Measurements from ENCODE around the gene HRH1. TPM values are rescaled to one million over a fixed set of nuclear protein-coding genes. Genes with fewer than 3 reads are reported as not detected.
A peak's percentile ranks its signal among the peaks of the same experiment; 100 is the strongest.
"Not testable (repeated sequence)": the region's sequence is repeated elsewhere in the genome, so short reads cannot be mapped to it uniquely, and the experiment has no call there.

The HRH1 gene
- total RNA-seq, 1 donor: 20.6 TPM

DNA sequence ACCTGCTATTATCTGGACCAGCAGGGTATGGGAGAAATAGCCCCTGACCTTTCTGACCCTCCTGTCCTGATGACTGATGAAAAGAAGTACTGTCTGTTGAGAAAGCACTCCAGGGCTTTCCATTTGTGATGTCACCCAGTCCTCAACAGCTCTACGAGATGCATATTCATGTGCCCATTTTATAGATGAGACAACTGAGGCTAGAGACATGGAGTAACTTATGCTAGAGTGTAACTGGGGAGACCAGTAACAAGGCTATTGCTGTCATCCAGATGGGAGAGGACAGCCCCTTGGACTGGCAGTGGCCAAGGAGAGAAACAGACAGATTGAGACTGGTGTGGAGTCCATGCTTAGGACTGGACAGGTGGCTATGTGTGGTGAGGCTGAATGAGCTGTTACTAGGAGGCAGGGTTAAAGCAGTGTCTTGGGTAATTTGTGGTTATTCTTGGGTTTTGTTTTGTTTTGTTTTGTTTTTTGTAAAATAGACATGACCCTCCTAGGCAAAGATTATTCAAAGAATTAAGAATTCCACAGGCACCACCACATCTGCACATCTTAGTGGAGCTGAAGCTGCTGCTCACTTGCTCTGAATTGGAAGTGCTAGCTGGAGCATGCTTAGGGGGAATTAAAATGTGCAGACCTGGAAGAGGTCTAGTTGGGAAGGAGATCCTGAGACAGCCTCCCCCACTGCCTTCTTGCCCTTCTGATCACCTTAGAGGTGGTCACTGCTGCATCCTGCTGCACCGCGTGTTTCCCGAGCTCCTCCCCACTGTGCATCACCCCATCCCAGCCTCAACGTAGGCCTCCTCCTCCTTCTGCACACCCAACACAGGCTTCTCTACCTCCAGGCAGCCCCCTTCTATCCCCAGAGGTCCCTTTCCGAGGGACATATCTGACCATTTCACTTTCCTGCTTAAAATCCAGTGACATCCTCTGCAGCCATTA, 8.4 kb downstream of the HRH1 start:
- no peak for DNase-seq (ENCODE audit: low read depth)

DNA sequence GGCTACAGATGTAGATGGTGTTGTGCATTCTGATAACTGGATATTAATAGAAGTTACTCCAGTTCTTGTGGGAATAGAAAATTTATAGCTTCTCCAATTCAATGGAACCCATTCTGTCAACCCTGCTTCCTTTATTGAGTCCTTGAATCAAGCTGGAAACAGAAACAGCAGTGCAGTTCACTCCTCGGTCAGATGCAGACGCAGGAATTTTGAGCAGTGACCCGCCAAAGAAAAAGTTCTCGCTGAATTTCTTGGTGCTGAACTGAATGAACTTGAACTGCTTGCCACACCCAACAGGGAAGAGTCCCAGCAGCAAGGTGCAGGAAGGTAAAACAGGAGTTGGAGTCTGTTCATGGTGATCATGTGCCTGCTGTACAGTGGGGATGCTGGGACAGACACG, 10.3 kb downstream of the HRH1 start:
- no peak overlapping the region for H3K4me3 ChIP-seq (ENCODE audit: low read depth, low read length)
- peak; percentile 49 for DNase-seq (ENCODE audit: low read depth)
- TF ChIP-seq CTCF (IDR thresholded peaks at IDR 0.05; ENCODE audit: insufficient read depth, low read length): no peak

More for the DNA sequence above, 8.4 kb downstream of the HRH1 start:
- no peak for TF ChIP-seq CTCF (IDR thresholded peaks at IDR 0.05; ENCODE audit: insufficient read depth, low read length)
- no peak overlapping the region for H3K4me3 ChIP-seq (ENCODE audit: low read depth, low read length)

- TF ChIP-seq CTCF (IDR thresholded peaks at IDR 0.05; ENCODE audit: insufficient read depth, low read length): no peak
- no peak overlapping the region for H3K4me3 ChIP-seq (ENCODE audit: low read depth, low read length)
- DNase-seq (ENCODE audit: low read depth): no peak
Measured at GRCh38 chr3:11165476-11165875, 11.2 kb downstream of the HRH1 start.

DNA sequence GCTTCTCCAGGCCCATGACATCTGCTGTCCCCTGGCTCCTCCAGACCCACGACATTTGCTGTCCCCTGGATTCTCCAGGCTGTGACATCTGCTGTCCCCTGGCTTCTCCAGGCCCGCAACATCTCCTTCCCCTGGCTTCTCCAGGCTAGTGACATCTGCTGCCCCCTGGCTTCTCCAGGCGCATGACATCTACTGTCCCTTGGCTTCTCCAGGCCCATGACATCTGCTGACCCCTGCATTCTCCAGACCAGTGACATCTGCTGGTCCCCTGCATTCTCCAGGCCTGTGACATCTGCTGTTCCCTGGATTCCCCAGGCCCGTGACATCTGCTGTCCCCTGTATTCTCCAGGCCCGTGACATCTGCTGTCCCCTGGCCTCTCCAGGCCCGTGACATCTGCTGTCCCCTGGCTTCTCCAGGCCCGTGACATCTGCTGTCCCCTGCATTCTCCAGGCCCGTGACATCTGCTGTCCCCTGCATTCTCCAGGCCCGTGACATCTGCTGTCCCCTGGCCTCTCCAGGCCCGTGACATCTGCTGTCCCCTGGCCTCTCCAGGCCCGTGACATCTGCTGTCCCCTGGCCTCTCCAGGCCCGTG, 12.6 kb downstream of the HRH1 start:
- not testable (repeated sequence) for H3K4me3 ChIP-seq (ENCODE audit: low read depth, low read length); DNase-seq (ENCODE audit: low read depth)

- TF ChIP-seq CTCF (IDR thresholded peaks at IDR 0.05; ENCODE audit: insufficient read depth, low read length): no peak
Measured at GRCh38 chr3:11167590-11167989, 13.3 kb downstream of the HRH1 start.

DNA sequence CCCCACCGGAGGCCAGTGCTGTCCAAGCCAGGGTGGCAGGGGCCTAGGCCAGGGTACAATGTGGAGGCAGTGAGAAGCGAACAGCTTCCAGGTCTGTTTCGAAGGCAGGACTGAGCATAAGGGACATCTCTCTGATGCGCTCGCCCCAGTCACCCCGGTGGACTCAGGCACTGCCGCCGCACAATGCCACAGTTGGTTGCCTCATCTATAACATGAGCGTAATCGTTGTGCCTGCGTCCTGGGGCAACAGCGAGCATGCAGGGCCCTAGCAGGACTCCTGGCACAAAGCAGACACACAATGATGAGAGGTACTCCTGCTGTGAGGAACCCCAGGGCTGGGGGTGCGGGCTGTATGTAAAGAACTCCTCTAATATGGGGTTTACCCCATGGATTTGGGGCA, 14.1 kb downstream of the HRH1 start:
- no peak for DNase-seq (ENCODE audit: low read depth)
- no peak overlapping the region for H3K4me3 ChIP-seq (ENCODE audit: low read depth, low read length)
- TF ChIP-seq CTCF (IDR thresholded peaks at IDR 0.05; ENCODE audit: insufficient read depth, low read length): no peak

More at GRCh38 chr3:11167590-11167989, 13.3 kb downstream of the HRH1 start:
- DNase-seq (ENCODE audit: low read depth): no peak
- H3K4me3 ChIP-seq (ENCODE audit: low read depth, low read length): no peak overlapping the region

Measured in fibroblast of the aortic adventitia (primary cell).